Body of pancreas (tissue), 4 donors: ENCODE data around the gene ZDHHC13.

Experiments
- CTCF ChIP-seq, 7 experiments: fragments of 450-650 bp in 4 of 7; fragments of 200-600 bp in 3 of 7; sonication (generic) in 3 of 7; IDR thresholded peaks; one replicate each; pipeline ENCODE4 v1.5.1; 2016 to 2019; ENCODE audit warnings: antibody characterized with exemption in 7 of 7
- POLR2A ChIP-seq, 3 donors: fragments of 450-650 bp; IDR thresholded peaks; one replicate each; pipeline ENCODE4 v1.6.1; 2016; ENCODE audit warnings: antibody characterized with exemption in 3 of 3, mild to moderate bottlenecking in 2 of 3

GRCh38 chr11:19208181-19208580 lies 91.2 kb downstream of the ZDHHC13 start:
- TF ChIP-seq CTCF (IDR thresholded peaks at IDR 0.05) (no peak), POLR2A (IDR thresholded peaks at IDR 0.05) (no peak)
